K562 (cell line): ENCODE results near the gene DGLUCY. TPM values are rescaled to one million over a fixed set of nuclear protein-coding genes. Genes with fewer than 3 reads are reported as not detected.

Source experiments
- BRD4 ChIP-seq: fragments of 200-600 bp; sonication (generic); IDR thresholded peaks from 2 replicates; pipeline ENCODE4 v1.6.1; 2017; ENCODE audit warnings: inconsistent platforms
- MCM2 ChIP-seq: fragments of 450-650 bp; IDR thresholded peaks from 2 replicates; pipeline ENCODE4 v1.6.1; 2017; ENCODE audit warnings: low read depth, mild to moderate bottlenecking
- MCM5 ChIP-seq: fragments of 450-650 bp; IDR thresholded peaks from 2 replicates; pipeline ENCODE4 v1.6.1; 2016; ENCODE audit warnings: low read depth
- NCOA4 ChIP-seq: fragments of 450-650 bp; IDR thresholded peaks from 2 replicates; pipeline ENCODE4 v1.6.1; 2018; ENCODE audit warnings: mild to moderate bottlenecking; ENCODE audit not compliant: partially characterized antibody
- SREBF1 ChIP-seq: fragments of 150-350 bp; IDR thresholded peaks from 2 replicates; pipeline ENCODE4 v1.6.1; 2014; ENCODE audit warnings: antibody characterized with exemption, low read depth, low read length, borderline replicate concordance
- SRSF7 ChIP-seq: fragments of 200-400 bp; formaldehyde crosslinking; optimal IDR thresholded peaks from 2 replicates; pipeline ENCODE3; 2017; ENCODE audit warnings: mild to moderate bottlenecking, low read depth, low read length
- polyA plus RNA-seq, 8 experiments: library from polyadenylated mRNA; depleted of rRNA in 4 of 8; stranded (reverse) in 5 of 8; unstranded in 3 of 8; fragments of >200 nt; fragmentation: Nextera tagmentation in 2 of 8; fragmentation: Illumina TruSeq in 1 of 8; extraction: Ambion mirVana in 2 of 8; extraction: Trizol in 1 of 8; gene quantifications; 2 replicates each; pipeline versions ENCODE4 v1.2.1 to v1.2.3, GENCODE V29; 2011 to 2014; ENCODE audit warnings: inconsistent platforms in 1 of 8, missing spikeins in 1 of 8
- total RNA-seq, 7 experiments: library from RNA; depleted of rRNA in 6 of 7; stranded (reverse); fragments of >200 nt in 6 of 7; fragmentation: Illumina TruSeq in 2 of 7; extraction: Trizol in 2 of 7; gene quantifications; 2 replicates each; pipeline versions ENCODE4 v1.2.1 to v1.2.3, GENCODE V29; 2011 to 2021; ENCODE audit warnings: low replicate concordance in 1 of 7
- TF ChIP-seq, protein P1 (sequence below): sonication (generic); formaldehyde crosslinking; IDR thresholded peaks from 2 replicates; pipeline ENCODE4 v1.8.1; 2023; ENCODE audit warnings: missing genetic modification reagents, mild to moderate bottlenecking, borderline replicate concordance
- TF ChIP-seq, protein P2 (sequence below): fragments of 250-450 bp; sonication (Bioruptor Pico); IDR thresholded peaks from 2 replicates; pipeline ENCODE4 v1.5.0; 2021; ENCODE audit warnings: mild to moderate bottlenecking, moderate library complexity
- TF ChIP-seq, protein P3 (sequence below): fragments of 450-650 bp; formaldehyde crosslinking; IDR thresholded peaks from 2 replicates; pipeline ENCODE4 v1.4.0; 2020; ENCODE audit warnings: mild to moderate bottlenecking, moderate library complexity

Gene DGLUCY
- total and polyA plus RNA-seq, 9 of the 15 experiments (the other 6 are each of a cell fraction or from before 2014, with no cell fraction given): 9.9 to 28.4 (median 21.0) TPM

DNA sequence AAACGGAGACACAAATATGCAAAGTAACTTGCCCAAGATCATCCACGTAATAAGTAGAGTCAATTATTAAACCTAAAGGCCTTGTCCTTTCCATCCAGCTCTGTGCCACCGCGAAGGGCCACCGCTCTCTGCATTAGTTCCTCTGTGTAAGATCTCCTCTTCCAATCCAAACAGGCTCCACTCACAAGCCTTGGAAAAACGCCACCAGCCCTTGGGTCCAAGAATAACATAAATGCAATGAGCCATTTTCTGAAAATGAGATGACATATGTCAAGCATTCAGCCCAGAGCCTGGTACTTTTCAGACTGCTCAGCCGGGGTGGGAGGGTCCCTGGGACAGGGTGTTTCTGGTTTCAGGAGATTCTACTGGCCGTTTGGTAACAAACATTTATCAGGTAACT, 30.0 kb downstream of the DGLUCY start (continued):
- TF ChIP-seq, protein P1, sequence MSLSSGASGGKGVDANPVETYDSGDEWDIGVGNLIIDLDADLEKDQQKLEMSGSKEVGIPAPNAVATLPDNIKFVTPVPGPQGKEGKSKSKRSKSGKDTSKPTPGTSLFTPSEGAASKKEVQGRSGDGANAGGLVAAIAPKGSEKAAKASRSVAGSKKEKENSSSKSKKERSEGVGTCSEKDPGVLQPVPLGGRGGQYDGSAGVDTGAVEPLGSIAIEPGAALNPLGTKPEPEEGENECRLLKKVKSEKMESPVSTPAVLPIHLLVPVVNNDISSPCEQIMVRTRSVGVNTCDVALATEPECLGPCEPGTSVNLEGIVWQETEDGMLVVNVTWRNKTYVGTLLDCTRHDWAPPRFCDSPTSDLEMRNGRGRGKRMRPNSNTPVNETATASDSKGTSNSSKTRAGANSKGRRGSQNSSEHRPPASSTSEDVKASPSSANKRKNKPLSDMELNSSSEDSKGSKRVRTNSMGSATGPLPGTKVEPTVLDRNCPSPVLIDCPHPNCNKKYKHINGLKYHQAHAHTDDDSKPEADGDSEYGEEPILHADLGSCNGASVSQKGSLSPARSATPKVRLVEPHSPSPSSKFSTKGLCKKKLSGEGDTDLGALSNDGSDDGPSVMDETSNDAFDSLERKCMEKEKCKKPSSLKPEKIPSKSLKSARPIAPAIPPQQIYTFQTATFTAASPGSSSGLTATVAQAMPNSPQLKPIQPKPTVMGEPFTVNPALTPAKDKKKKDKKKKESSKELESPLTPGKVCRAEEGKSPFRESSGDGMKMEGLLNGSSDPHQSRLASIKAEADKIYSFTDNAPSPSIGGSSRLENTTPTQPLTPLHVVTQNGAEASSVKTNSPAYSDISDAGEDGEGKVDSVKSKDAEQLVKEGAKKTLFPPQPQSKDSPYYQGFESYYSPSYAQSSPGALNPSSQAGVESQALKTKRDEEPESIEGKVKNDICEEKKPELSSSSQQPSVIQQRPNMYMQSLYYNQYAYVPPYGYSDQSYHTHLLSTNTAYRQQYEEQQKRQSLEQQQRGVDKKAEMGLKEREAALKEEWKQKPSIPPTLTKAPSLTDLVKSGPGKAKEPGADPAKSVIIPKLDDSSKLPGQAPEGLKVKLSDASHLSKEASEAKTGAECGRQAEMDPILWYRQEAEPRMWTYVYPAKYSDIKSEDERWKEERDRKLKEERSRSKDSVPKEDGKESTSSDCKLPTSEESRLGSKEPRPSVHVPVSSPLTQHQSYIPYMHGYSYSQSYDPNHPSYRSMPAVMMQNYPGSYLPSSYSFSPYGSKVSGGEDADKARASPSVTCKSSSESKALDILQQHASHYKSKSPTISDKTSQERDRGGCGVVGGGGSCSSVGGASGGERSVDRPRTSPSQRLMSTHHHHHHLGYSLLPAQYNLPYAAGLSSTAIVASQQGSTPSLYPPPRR (CRISPR knock-in tag): no peak
- TF ChIP-seq BRD4: no peak
- no peak for TF ChIP-seq MCM2
- no peak for TF ChIP-seq NCOA4
- TF ChIP-seq SRSF7: no peak
- TF ChIP-seq MCM5: no peak
- TF ChIP-seq, protein P2, sequence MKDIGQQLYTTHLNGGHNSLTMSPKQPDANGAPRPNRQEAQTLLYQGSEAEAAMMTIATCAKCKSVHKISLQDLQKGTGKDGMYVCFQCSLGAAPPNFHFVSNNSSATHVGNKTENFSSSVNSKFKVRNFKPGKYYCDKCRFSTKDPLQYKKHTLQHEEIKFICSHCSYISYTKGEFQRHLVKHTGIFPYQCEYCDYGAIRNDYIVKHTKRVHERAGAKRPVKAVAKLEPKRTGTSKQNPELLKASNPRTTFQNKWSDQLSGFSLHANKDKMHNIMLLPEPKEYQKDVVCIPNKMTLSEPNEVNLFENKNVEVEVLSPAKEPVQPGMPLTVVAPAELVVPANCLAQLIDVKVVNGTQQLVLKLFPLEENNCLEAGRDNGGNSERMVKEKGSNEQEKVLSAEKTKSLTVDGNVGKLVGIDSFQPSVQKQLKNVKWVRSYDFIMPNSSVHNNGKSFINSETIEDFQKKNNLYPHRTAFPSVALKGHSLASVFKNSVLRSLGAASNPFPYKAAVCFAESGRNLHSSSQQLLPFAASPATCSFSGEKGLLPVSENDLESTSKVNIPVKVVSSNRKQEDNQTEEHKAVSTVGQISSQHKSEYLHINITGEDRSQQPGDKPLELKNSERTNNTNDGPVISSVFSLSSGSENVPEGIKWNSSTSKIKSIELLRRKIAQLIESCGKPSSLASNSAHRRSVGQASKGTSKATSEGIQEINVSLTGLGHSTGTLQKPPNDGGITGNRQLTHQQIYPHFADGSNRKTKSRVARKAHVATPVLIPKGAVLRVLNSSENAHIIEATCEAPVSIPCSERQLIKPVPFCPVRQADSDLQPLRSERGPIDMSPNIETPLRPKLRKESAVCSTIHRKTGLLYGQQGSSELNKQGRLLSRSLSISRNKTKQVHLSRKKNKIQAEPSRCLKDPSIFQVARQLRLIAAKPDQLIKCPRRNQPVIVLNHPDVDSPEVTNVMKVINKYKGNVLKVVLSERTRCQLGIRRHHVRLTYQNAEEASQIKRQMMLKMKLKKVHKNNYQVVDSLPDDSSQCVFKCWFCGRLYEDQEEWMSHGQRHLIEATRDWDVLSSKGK (CRISPR knock-in tag): no peak
- no peak for TF ChIP-seq SREBF1
- TF ChIP-seq, protein P3, sequence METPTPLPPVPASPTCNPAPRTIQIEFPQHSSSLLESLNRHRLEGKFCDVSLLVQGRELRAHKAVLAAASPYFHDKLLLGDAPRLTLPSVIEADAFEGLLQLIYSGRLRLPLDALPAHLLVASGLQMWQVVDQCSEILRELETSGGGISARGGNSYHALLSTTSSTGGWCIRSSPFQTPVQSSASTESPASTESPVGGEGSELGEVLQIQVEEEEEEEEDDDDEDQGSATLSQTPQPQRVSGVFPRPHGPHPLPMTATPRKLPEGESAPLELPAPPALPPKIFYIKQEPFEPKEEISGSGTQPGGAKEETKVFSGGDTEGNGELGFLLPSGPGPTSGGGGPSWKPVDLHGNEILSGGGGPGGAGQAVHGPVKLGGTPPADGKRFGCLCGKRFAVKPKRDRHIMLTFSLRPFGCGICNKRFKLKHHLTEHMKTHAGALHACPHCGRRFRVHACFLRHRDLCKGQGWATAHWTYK (CRISPR knock-in tag): no peak
